NOMO-1 (cell line): ENCODE data around the gene RNF213.
"Not testable (repeated sequence)": the region's sequence is repeated elsewhere in the genome, so short reads cannot be mapped to it uniquely, and the experiment has no call there.

Experiments
- DNase-seq, 2 experiments: peaks; one replicate each; lab custom pipeline; 2025; ENCODE audit not compliant: unreplicated experiment in 2 of 2; lab: John Stamatoyannopoulos, UW

RNF213 gene

GRCh38 chr17:80291691-80292487 lies 31.2 kb downstream of the RNF213 start:
- no peak for DNase-seq

GRCh38 chr17:80292521-80292971 lies 31.9 kb downstream of the RNF213 start:
- DNase-seq, result no peak

GRCh38 chr17:80294210-80294609 lies 33.6 kb downstream of the RNF213 start:
- DNase-seq, result no peak

- DNase-seq, result no peak
Observed at GRCh38 chr17:80294653-80295052, 34.0 kb downstream of the RNF213 start.

GRCh38 chr17:80295146-80295545 lies 34.5 kb downstream of the RNF213 start:
- no peak for DNase-seq

GRCh38 chr17:80295559-80295958 lies 34.9 kb downstream of the RNF213 start:
- no peak for DNase-seq

GRCh38 chr17:80296221-80296620 lies 35.6 kb downstream of the RNF213 start:
- DNase-seq, result no peak

- no peak for DNase-seq
Observed at GRCh38 chr17:80297996-80298560, 37.4 kb downstream of the RNF213 start.

GRCh38 chr17:80299350-80300100 lies 38.9 kb downstream of the RNF213 start:
- DNase-seq, result not testable (repeated sequence)

- DNase-seq, result not testable (repeated sequence)
Observed at GRCh38 chr17:80300756-80301155, 40.1 kb downstream of the RNF213 start.

- DNase-seq, result no peak
Observed at GRCh38 chr17:80303824-80304223, 43.2 kb downstream of the RNF213 start.

GRCh38 chr17:80307994-80308691 lies 47.5 kb downstream of the RNF213 start:
- no peak for DNase-seq

- DNase-seq, result no peak
Observed at GRCh38 chr17:80308692-80309517, 48.3 kb downstream of the RNF213 start.

GRCh38 chr17:80311216-80311827 lies 50.7 kb downstream of the RNF213 start:
- no peak for DNase-seq

GRCh38 chr17:80312621-80313135 lies 52.0 kb downstream of the RNF213 start:
- no peak for DNase-seq

GRCh38 chr17:80313160-80313829 lies 52.6 kb downstream of the RNF213 start:
- no peak for DNase-seq

- not testable (repeated sequence) for DNase-seq
Observed at GRCh38 chr17:80313946-80314345, 53.3 kb downstream of the RNF213 start.

GRCh38 chr17:80315517-80316182 lies 55.0 kb downstream of the RNF213 start:
- no peak for DNase-seq
